Right lobe of liver (tissue), 6 donors: ENCODE measurements around the gene C4orf51. TPM values are rescaled to one million over a fixed set of nuclear protein-coding genes. Genes with fewer than 3 reads are reported as not detected.

Experiments
- ATAC-seq, 4 donors: fragments of 200-7000 bp; cut with Tn5 transposase; one replicate each; pipeline ENCODE4 v1.9.1; 2020; ENCODE audit warnings: mild to moderate bottlenecking in 4 of 4, moderate library complexity in 4 of 4
- DNase-seq, 3 donors: peaks; one replicate each; pipeline ENCODE4 v3.0.0-alpha.2; 2020
- H3K27ac ChIP-seq, 3 donors: fragments of 200-600 bp; one replicate each; pipeline ENCODE4 v1.8.0; 2022
- H3K27me3 ChIP-seq, 2 donors: fragments of 200-600 bp; one replicate each; pipeline ENCODE4 v1.8.0; 2022
- H3K36me3 ChIP-seq, 4 donors: fragments of 200-600 bp; sonication (generic) in 1 of 4; one replicate each; pipeline versions ENCODE4 v1.5.1 to v1.8.0; 2017 to 2022; ENCODE audit warnings: control low read depth in 1 of 4
- H3K4me1 ChIP-seq, 4 donors: fragments of 200-600 bp; sonication (generic) in 1 of 4; one replicate each; pipeline versions ENCODE4 v1.5.1 to v1.8.0; 2017 to 2022; ENCODE audit warnings: control low read depth in 1 of 4
- H3K4me3 ChIP-seq, 3 donors: fragments of 200-600 bp; one replicate each; pipeline ENCODE4 v1.8.0; 2022
- H3K9me3 ChIP-seq, 4 donors: fragments of 200-600 bp; sonication (generic) in 1 of 4; one replicate each; pipeline versions ENCODE4 v1.5.1 to v1.8.0; 2017 to 2022; ENCODE audit warnings: control low read depth in 1 of 4
- CTCF ChIP-seq, 4 donors: fragments of 200-600 bp in 3 of 4; fragments of 450-650 bp in 1 of 4; IDR thresholded peaks; one replicate each; pipeline versions ENCODE4 v1.5.1 to v1.8.0; 2016 to 2022; ENCODE audit warnings: antibody characterized with exemption in 4 of 4, mild to moderate bottlenecking in 2 of 4
- POLR2A ChIP-seq: fragments of 450-650 bp; IDR thresholded peaks from one replicate; pipeline ENCODE4 v1.6.1; 2017; ENCODE audit warnings: antibody characterized with exemption, mild to moderate bottlenecking
- WGBS: methylation state at CpG from one replicate; pipeline ENCODE4 v1.1.6; 2018; ENCODE audit warnings: low coverage, low lambda C conversion rate; ENCODE audit not compliant: insufficient coverage; ENCODE audit errors: missing lambda C conversion rate; 5-methylcytosine and 5-hydroxymethylcytosine counted together
- intact Hi-C, 2 donors: fragments of 100-400 bp; cut with DNase I; formaldehyde crosslinking; loops; one replicate each; pipeline versions ENCODE4 v1.11.2 to v1.14.1; 2022
- total RNA-seq, 6 experiments: library from RNA; depleted of rRNA in 2 of 6; stranded (reverse); fragments of >200 nt in 2 of 6; fragmentation: NEBNext Ultra II Directional in 3 of 6; extraction: Animal tissue kit (Norgen Biotek cat#: 25700) in 3 of 6; gene quantifications; one replicate each; pipeline versions ENCODE4 v1.1.0 to v1.2.4, GENCODE V29; 2016 to 2023
- donor health status: DM: no; HTN: yes; CAD: no.
- donor health status: DM: no; HTN: no; CAD: no.
- donor health status: DM: no; HTN: no; CAD: no.
- donor health status: DM: no; HTN: yes; CAD: no.
- donor health status: DM: no; HTN: yes; CAD: no.

The C4orf51 gene
- total RNA-seq, 6 experiments from 2014 or later, result not detected

GRCh38 chr4:145643295-145643694, 36.7 kb upstream of the C4orf51 start:
- intact Hi-C loops, result no loop called here
- WGBS, result 83% methylated on average over 1 of the region's 1 CpG
- no peak for TF ChIP-seq CTCF (IDR thresholded peaks at IDR 0.05)
- no peak for TF ChIP-seq POLR2A
- Histone ChIP-seq H3K9me3 (no peaks in the 10 kb centered on the region), H3K27me3 (no peaks in the 10 kb centered on the region), H3K4me3 (no peak overlapping the region), H3K36me3 (peaks cover 0 to 36% (median 14%) of the 10 kb centered on the region in 4 donors), H3K4me1 (no peaks in the 10 kb centered on the region), H3K27ac (no peak overlapping the region)
- ATAC-seq (no peak), DNase-seq (no peak)

GRCh38 chr4:145644699-145645098, 35.2 kb upstream of the C4orf51 start:
- ATAC-seq (no peak), DNase-seq (no peak)
- Histone ChIP-seq H3K4me3 (no peak overlapping the region), H3K4me1 (no peaks in the 10 kb centered on the region), H3K27me3 (no peaks in the 10 kb centered on the region), H3K36me3 (peaks cover 0 to 31% (median 14%) of the 10 kb centered on the region in 4 donors), H3K27ac (no peak overlapping the region), H3K9me3 (no peaks in the 10 kb centered on the region)
- intact Hi-C loops, result no loop called here
- WGBS, result 91% methylated on average over 3 of the region's 3 CpGs
- TF ChIP-seq CTCF (IDR thresholded peaks at IDR 0.05) (no peak), POLR2A (no peak)

GRCh38 chr4:145656156-145656555, 23.8 kb upstream of the C4orf51 start:
- Histone ChIP-seq H3K36me3 (peaks cover 0 to 24% (median 3%) of the 10 kb centered on the region in 4 donors), H3K27ac (no peak overlapping the region), H3K27me3 (no peaks in the 10 kb centered on the region), H3K4me1 (no peaks in the 10 kb centered on the region), H3K4me3 (no peak overlapping the region), H3K9me3 (no peaks in the 10 kb centered on the region)
- ATAC-seq, result peak in 1 of 4 donors; percentile 57
- no peak for DNase-seq
- intact Hi-C loops, result no loop called here
- TF ChIP-seq CTCF (IDR thresholded peaks at IDR 0.05), result no peak
- WGBS, result 93% methylated on average over 1 of the region's 1 CpG

- H3K4me3 ChIP-seq, result no peak overlapping the region
- H3K4me1 ChIP-seq, result no peaks in the 10 kb centered on the region
- peaks cover 0 to 17% (median 0%) of the 10 kb centered on the region in 4 donors for H3K36me3 ChIP-seq
- no peaks in the 10 kb centered on the region for H3K27me3 ChIP-seq
- 84% methylated on average over 3 of the region's 3 CpGs for WGBS
- H3K9me3 ChIP-seq, result no peaks in the 10 kb centered on the region
- ATAC-seq (no peak), DNase-seq (no peak)
- intact Hi-C loops, result no loop called here
- H3K27ac ChIP-seq, result no peak overlapping the region
- no peak for TF ChIP-seq POLR2A
- TF ChIP-seq CTCF (IDR thresholded peaks at IDR 0.05), result no peak
Observed at GRCh38 chr4:145660064-145660463, 19.9 kb upstream of the C4orf51 start.

GRCh38 chr4:145663194-145663593, 16.8 kb upstream of the C4orf51 start:
- Histone ChIP-seq H3K4me3 (no peak overlapping the region), H3K9me3 (no peaks in the 10 kb centered on the region), H3K27ac (no peak overlapping the region), H3K4me1 (no peaks in the 10 kb centered on the region), H3K27me3 (no peaks in the 10 kb centered on the region), H3K36me3 (no peaks in the 10 kb centered on the region)
- ATAC-seq (peak; percentile 73 to 95 (median 84)), DNase-seq (no peak)
- no peak for TF ChIP-seq CTCF (IDR thresholded peaks at IDR 0.05)
- TF ChIP-seq POLR2A, result no peak
- intact Hi-C loops, result no loop called here
- WGBS, result 47% methylated on average over 3 of the region's 3 CpGs
